PC-3 (cell line): ENCODE data around the gene CNTN4. TPM values are rescaled to one million over a fixed set of nuclear protein-coding genes. Genes with fewer than 3 reads are reported as not detected.

Source experiments
- ATAC-seq: fragments of 200-7000 bp; cut with Tn5 transposase; 2 replicates; pipeline ENCODE4 v1.9.1; 2020; ENCODE audit warnings: mild to moderate bottlenecking, moderate library complexity
- BruUV-seq: library from RNA; stranded (reverse); fragments of 400-500 nt; replicated peaks from 2 replicates; lab custom pipeline; 2021; lab: Mats Ljungman, UMichigan
- CTCF ChIA-PET: fragments of 300-600 bp; sonication (Branson Sonifier 250); formaldehyde crosslinking; loops from one replicate; lab custom pipeline; 2022; ENCODE audit warnings: antibody characterized with exemption; lab: Charles Lee
- POLR2A ChIA-PET: fragments of 300-600 bp; sonication (Branson Sonifier 250); formaldehyde crosslinking; loops from one replicate; lab custom pipeline; 2022; ENCODE audit warnings: antibody characterized with exemption; ENCODE audit not compliant: unreplicated experiment; lab: Charles Lee
- DNase-seq: peaks from one replicate; pipeline ENCODE4 v3.0.0-alpha.2; 2015
- H2AFZ ChIP-seq: fragments of 300-600 bp; sonication (generic); 2 replicates; pipeline ENCODE4 v1.6.0; 2016; ENCODE audit warnings: antibody characterized with exemption, low read length
- H3F3A ChIP-seq: fragments of 300-600 bp; sonication (generic); one replicate; pipeline ENCODE4 v1.6.0; 2017; ENCODE audit warnings: antibody characterized with exemption, low read length, control low read depth, mild to moderate bottlenecking; ENCODE audit not compliant: unreplicated experiment
- H3K27ac ChIP-seq: fragments of 300-600 bp; sonication (generic); 2 replicates; pipeline ENCODE4 v1.5.1; 2016; ENCODE audit warnings: mild to moderate bottlenecking, low read length
- H3K27me3 ChIP-seq: fragments of 300-600 bp; sonication (generic); 2 replicates; pipeline ENCODE4 v1.6.1; 2016; ENCODE audit warnings: low read length, mixed read lengths
- H3K36me3 ChIP-seq: fragments of 300-600 bp; sonication (generic); 2 replicates; pipeline ENCODE4 v1.6.1; 2016; ENCODE audit warnings: low read depth, mixed run types, low read length, mixed read lengths
- H3K4me1 ChIP-seq: fragments of 300-600 bp; sonication (generic); 2 replicates; pipeline ENCODE4 v1.5.1; 2016; ENCODE audit warnings: low read length; ENCODE audit not compliant: insufficient read depth
- H3K4me2 ChIP-seq: fragments of 300-600 bp; sonication (generic); 2 replicates; pipeline ENCODE4 v1.6.0; 2016; ENCODE audit warnings: low read length
- H3K4me3 ChIP-seq: fragments of 300-600 bp; sonication (generic); 2 replicates; pipeline ENCODE4 v1.5.1; 2016; ENCODE audit warnings: mild to moderate bottlenecking, low read length, mixed read lengths
- H3K79me2 ChIP-seq: fragments of 300-600 bp; sonication (generic); 2 replicates; pipeline ENCODE4 v1.6.1; 2017; ENCODE audit warnings: low read length, mixed read lengths
- H3K9ac ChIP-seq: fragments of 300-600 bp; sonication (generic); 2 replicates; pipeline ENCODE4 v1.6.0; 2016; ENCODE audit warnings: mild to moderate bottlenecking, low read length
- H3K9me2 ChIP-seq: fragments of 300-600 bp; sonication (generic); replicated peaks from 2 replicates; pipeline ENCODE4 v1.6.1; 2016; ENCODE audit warnings: mixed run types, low read length, mixed read lengths
- H3K9me3 ChIP-seq: fragments of 300-600 bp; sonication (generic); 2 replicates; pipeline ENCODE4 v1.6.1; 2016; ENCODE audit warnings: low read length, mixed read lengths
- H4K20me1 ChIP-seq: fragments of 300-600 bp; sonication (generic); 2 replicates; pipeline ENCODE4 v1.6.1; 2016; ENCODE audit warnings: low read length, mixed read lengths
- CTCF ChIP-seq: fragments of 300-600 bp; sonication (generic); conservative IDR thresholded peaks from 2 replicates; pipeline ENCODE4 v1.5.1; 2017; ENCODE audit warnings: antibody characterized with exemption, low read depth, mild to moderate bottlenecking, low read length
- EZH2 ChIP-seq: fragments of 300-600 bp; sonication (generic); IDR thresholded peaks from one replicate; pipeline ENCODE4 v1.6.1; 2017; ENCODE audit warnings: antibody characterized with exemption, mild to moderate bottlenecking, low read length; ENCODE audit not compliant: unreplicated experiment
- EZH2phosphoT487 ChIP-seq: fragments of 300-600 bp; sonication (generic); IDR thresholded peaks from 2 replicates; pipeline ENCODE4 v1.6.1; 2018; ENCODE audit warnings: mild to moderate bottlenecking, antibody characterized with exemption, low read length, borderline replicate concordance
- intact Hi-C: fragments of 100-400 bp; cut with micrococcal nuclease; formaldehyde crosslinking; loops from 2 replicates; pipeline ENCODE4 v1.9.0; 2023
- total RNA-seq: library from RNA; depleted of rRNA; stranded (reverse); fragments of >200 nt; gene quantifications from 2 replicates; pipeline ENCODE4 v1.2.3, GENCODE V29; 2014

The CNTN4 gene
- total RNA-seq, 1 experiment from 2014 or later, result not detected

- Histone ChIP-seq H3K9ac (no peak overlapping the region), H3K4me2 (no peak overlapping the region), H3K9me2 (no peaks in the 10 kb centered on the region), H3K4me1 (no peaks in the 10 kb centered on the region), H3K27me3 (peaks cover 6% of the 10 kb centered on the region; the same call in 1 of the 2 replicates), H4K20me1 (no peaks in the 10 kb centered on the region), H3K36me3 (no peaks in the 10 kb centered on the region), H3K27ac (no peak overlapping the region), H2AFZ (no peak overlapping the region), H3K4me3 (no peak overlapping the region), H3K9me3 (peaks cover 22% of the 10 kb centered on the region), H3K79me2 (no peaks in the 10 kb centered on the region), H3F3A (no peaks in the 10 kb centered on the region)
- DNase-seq, result no peak
- intact Hi-C loops, result no loop called here
- CTCF ChIA-PET, result no interaction called here
- TF ChIP-seq CTCF, result no peak
- no peak for TF ChIP-seq EZH2phosphoT487
- TF ChIP-seq EZH2, result no peak
- no peak for ATAC-seq
- no TSS peak for BruUV-seq
- POLR2A ChIA-PET, result no interaction called here
Observed at GRCh38 chr3:2099779-2100191, 1.1 kb downstream of the CNTN4 start.

DNA sequence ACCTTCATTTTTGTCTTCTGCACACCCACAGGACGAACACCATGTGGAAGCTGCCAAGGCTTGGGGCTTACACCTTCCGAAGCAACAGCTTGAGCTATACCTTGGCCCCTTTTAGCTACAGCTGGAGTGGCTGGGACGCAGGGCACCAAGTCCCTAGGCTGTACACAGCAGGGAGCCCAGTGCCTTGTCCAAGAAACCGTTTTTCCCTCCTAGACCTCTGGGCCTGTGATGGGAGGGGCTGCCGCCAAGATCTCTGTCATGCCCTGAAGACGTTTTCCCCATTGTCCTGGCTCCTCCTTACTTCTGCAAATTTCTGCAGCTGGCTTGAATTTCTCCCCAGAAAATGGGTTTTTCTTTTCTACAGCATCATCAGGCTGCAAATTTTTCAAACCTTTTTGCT is 7.8 kb downstream of the CNTN4 start:
- H3K4me1 ChIP-seq, result no peaks in the 10 kb centered on the region
- no peak overlapping the region for H2AFZ ChIP-seq
- no peak overlapping the region for H3K9ac ChIP-seq
- H3K9me3 ChIP-seq, result peaks cover 25% of the 10 kb centered on the region
- H3K4me3 ChIP-seq, result no peak overlapping the region
- no peaks in the 10 kb centered on the region for H3K79me2 ChIP-seq
- no peaks in the 10 kb centered on the region for H3K36me3 ChIP-seq
- no peak for ATAC-seq
- no peaks in the 10 kb centered on the region for H3K27me3 ChIP-seq
- BruUV-seq, result no TSS peak
- DNase-seq, result no peak
- H3K9me2 ChIP-seq, result no peaks in the 10 kb centered on the region
- no peak for TF ChIP-seq EZH2phosphoT487
- no peak for TF ChIP-seq EZH2
- TF ChIP-seq CTCF, result no peak
- ChIA-PET POLR2A (no interaction called here), CTCF (no interaction called here)
- H4K20me1 ChIP-seq, result no peaks in the 10 kb centered on the region
- H3K27ac ChIP-seq, result no peak overlapping the region
- no peak overlapping the region for H3K4me2 ChIP-seq
- intact Hi-C loops, result no loop called here
- no peaks in the 10 kb centered on the region for H3F3A ChIP-seq

- H3K79me2 ChIP-seq, result no peaks in the 10 kb centered on the region
- no peaks in the 10 kb centered on the region for H3K9me2 ChIP-seq
- no peaks in the 10 kb centered on the region for H4K20me1 ChIP-seq
- H3K27ac ChIP-seq, result no peak overlapping the region
- ChIA-PET POLR2A (no interaction called here), CTCF (no interaction called here)
- no peak overlapping the region for H3K4me3 ChIP-seq
- TF ChIP-seq CTCF, result no peak
- no peak for TF ChIP-seq EZH2
- no peak for TF ChIP-seq EZH2phosphoT487
- H3F3A ChIP-seq, result no peaks in the 10 kb centered on the region
- no peak overlapping the region for H2AFZ ChIP-seq
- H3K36me3 ChIP-seq, result no peaks in the 10 kb centered on the region
- H3K27me3 ChIP-seq, result no peaks in the 10 kb centered on the region
- no peak for DNase-seq
- peaks cover 19% of the 10 kb centered on the region for H3K9me3 ChIP-seq
- intact Hi-C loops, result no loop called here
- ATAC-seq, result no peak
- no peaks in the 10 kb centered on the region for H3K4me1 ChIP-seq
- H3K4me2 ChIP-seq, result no peak overlapping the region
- BruUV-seq, result no TSS peak
- H3K9ac ChIP-seq, result no peak overlapping the region
Observed at GRCh38 chr3:2110597-2111117, 12.0 kb downstream of the CNTN4 start.
